ENCODE measurements around the gene WAS.

DNA sequence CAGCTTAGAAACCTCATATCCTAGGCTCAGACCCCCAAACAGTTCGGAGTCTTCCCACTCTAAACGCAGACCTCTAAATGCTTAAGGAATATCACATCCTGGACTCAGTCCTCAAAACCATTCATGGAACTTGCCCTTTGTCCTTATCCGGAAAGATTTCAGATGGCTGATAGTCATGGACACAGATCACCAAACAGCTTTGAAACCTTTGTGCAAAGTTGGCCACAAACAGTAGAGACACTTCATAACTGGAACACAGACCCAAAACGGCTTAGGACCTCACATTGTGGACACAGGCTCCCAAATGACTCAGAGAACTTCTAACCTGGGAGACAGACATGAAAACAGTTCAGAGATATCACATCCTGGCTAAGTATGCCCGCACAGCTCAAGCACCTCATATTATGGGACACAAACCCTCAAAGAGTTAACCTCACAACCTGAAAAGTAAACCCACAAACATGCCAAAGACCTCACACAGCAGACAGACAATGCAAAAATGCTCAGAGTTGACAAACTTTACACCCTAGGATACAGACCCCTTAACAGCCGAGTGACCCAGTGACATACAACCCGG, 28.4 kb downstream of the WAS start:
- TF ChIP-seq, protein P1, sequence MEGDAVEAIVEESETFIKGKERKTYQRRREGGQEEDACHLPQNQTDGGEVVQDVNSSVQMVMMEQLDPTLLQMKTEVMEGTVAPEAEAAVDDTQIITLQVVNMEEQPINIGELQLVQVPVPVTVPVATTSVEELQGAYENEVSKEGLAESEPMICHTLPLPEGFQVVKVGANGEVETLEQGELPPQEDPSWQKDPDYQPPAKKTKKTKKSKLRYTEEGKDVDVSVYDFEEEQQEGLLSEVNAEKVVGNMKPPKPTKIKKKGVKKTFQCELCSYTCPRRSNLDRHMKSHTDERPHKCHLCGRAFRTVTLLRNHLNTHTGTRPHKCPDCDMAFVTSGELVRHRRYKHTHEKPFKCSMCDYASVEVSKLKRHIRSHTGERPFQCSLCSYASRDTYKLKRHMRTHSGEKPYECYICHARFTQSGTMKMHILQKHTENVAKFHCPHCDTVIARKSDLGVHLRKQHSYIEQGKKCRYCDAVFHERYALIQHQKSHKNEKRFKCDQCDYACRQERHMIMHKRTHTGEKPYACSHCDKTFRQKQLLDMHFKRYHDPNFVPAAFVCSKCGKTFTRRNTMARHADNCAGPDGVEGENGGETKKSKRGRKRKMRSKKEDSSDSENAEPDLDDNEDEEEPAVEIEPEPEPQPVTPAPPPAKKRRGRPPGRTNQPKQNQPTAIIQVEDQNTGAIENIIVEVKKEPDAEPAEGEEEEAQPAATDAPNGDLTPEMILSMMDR (conservative IDR thresholded peaks at IDR 0.05; ENCODE audit: low read depth in 2 of 2): no peak
- TF ChIP-seq, protein P2, sequence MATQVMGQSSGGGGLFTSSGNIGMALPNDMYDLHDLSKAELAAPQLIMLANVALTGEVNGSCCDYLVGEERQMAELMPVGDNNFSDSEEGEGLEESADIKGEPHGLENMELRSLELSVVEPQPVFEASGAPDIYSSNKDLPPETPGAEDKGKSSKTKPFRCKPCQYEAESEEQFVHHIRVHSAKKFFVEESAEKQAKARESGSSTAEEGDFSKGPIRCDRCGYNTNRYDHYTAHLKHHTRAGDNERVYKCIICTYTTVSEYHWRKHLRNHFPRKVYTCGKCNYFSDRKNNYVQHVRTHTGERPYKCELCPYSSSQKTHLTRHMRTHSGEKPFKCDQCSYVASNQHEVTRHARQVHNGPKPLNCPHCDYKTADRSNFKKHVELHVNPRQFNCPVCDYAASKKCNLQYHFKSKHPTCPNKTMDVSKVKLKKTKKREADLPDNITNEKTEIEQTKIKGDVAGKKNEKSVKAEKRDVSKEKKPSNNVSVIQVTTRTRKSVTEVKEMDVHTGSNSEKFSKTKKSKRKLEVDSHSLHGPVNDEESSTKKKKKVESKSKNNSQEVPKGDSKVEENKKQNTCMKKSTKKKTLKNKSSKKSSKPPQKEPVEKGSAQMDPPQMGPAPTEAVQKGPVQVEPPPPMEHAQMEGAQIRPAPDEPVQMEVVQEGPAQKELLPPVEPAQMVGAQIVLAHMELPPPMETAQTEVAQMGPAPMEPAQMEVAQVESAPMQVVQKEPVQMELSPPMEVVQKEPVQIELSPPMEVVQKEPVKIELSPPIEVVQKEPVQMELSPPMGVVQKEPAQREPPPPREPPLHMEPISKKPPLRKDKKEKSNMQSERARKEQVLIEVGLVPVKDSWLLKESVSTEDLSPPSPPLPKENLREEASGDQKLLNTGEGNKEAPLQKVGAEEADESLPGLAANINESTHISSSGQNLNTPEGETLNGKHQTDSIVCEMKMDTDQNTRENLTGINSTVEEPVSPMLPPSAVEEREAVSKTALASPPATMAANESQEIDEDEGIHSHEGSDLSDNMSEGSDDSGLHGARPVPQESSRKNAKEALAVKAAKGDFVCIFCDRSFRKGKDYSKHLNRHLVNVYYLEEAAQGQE (IDR thresholded peaks at IDR 0.05; ENCODE audit: unreplicated experiment): no peak
- TF ChIP-seq EZH2 (IDR thresholded peaks at IDR 0.05; ENCODE audit: low read depth, unreplicated experiment) (no peak), POLR2AphosphoS5 (IDR thresholded peaks at IDR 0.05; ENCODE audit: low read depth) (no peak), CREB1 (CRISPR knock-in tag; IDR thresholded peaks at IDR 0.05; ENCODE audit: low read depth) (no peak), EZH2phosphoT487 (IDR thresholded peaks at IDR 0.05; ENCODE audit: unreplicated experiment) (no peak)
